ENCODE data around the gene CAMSAP1.
A peak's percentile ranks its signal among the peaks of the same experiment; 100 is the strongest.

DNA sequence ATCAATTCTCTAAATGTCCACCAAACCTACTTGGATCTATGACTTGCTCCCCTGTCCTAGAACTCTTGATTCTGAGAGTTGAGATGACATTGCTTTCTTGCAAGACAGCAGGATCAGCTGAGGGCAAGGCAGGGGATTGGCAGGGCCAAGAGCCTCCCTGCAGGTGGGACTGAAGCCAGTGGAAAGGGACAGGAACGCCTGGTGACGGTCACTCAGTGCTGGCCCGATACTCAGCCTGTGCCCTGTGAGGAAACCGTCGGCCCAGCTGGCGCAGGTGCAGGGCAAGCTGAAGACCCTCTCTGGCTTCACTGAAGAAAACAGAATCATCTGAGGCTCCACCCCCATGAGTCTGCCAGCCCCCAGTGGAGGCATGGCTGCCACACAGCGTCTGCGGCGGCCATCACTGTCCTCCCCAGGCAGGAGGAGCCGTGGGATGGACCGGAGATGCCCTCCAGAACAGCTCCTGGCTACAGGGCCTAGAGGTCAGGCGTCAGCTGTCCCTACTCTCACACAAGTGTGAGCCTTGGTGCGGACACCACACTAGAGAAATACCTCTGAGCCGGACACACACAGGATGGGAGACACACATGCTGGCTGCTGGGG lies 39.1 kb upstream of the CAMSAP1 start:
- TF ChIP-seq, protein P1, sequence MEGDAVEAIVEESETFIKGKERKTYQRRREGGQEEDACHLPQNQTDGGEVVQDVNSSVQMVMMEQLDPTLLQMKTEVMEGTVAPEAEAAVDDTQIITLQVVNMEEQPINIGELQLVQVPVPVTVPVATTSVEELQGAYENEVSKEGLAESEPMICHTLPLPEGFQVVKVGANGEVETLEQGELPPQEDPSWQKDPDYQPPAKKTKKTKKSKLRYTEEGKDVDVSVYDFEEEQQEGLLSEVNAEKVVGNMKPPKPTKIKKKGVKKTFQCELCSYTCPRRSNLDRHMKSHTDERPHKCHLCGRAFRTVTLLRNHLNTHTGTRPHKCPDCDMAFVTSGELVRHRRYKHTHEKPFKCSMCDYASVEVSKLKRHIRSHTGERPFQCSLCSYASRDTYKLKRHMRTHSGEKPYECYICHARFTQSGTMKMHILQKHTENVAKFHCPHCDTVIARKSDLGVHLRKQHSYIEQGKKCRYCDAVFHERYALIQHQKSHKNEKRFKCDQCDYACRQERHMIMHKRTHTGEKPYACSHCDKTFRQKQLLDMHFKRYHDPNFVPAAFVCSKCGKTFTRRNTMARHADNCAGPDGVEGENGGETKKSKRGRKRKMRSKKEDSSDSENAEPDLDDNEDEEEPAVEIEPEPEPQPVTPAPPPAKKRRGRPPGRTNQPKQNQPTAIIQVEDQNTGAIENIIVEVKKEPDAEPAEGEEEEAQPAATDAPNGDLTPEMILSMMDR (IDR thresholded peaks at IDR 0.05 in 8 of 11, conservative IDR thresholded peaks at IDR 0.05 in 3 of 11): no peak
- TF ChIP-seq POLR2A (IDR thresholded peaks at IDR 0.05) (no peak), POLR2AphosphoS5 (IDR thresholded peaks at IDR 0.05) (peak in 1 of 3 donors; percentile 48)
